IMR-90 (cell line): ENCODE measurements around the gene GGT5. TPM values are rescaled to one million over a fixed set of nuclear protein-coding genes. Genes with fewer than 3 reads are reported as not detected.

ENCODE experiments used
- ATAC-seq: fragments of 200-7000 bp; cut with Tn5 transposase; 2 replicates; pipeline ENCODE4 v1.9.1; 2020; ENCODE audit warnings: low read depth, mild to moderate bottlenecking, moderate library complexity
- BruUV-seq: library from RNA; stranded (reverse); fragments of 400-500 nt; replicated peaks from 2 replicates; lab custom pipeline; 2021; lab: Mats Ljungman, UMichigan
- CTCF ChIA-PET: fragments of 300-600 bp; formaldehyde crosslinking; extraction: SDS; loops from one replicate; lab custom pipeline; 2021; ENCODE audit warnings: antibody characterized with exemption; lab: Yijun Ruan, JAX
- POLR2A ChIA-PET: fragments of 300-600 bp; sonication (Branson Sonifier 250); formaldehyde crosslinking; loops from one replicate; lab custom pipeline; 2022; ENCODE audit warnings: antibody characterized with exemption; ENCODE audit not compliant: unreplicated experiment; lab: Charles Lee
- DNase-seq: peaks from one replicate; pipeline ENCODE4 v3.0.0; 2013
- H2AFZ ChIP-seq: replicated peaks from 2 replicates; pipeline ENCODE3; 2013; ENCODE audit warnings: low read length, mild to moderate bottlenecking; ENCODE audit not compliant: poor library complexity
- H2AK5ac ChIP-seq: 2 replicates; pipeline ENCODE4 v1.6.1; 2013; ENCODE audit warnings: low read depth, low read length, inconsistent platforms
- H2AK9ac ChIP-seq: replicated peaks from 2 replicates; pipeline ENCODE3; 2013; ENCODE audit warnings: mild to moderate bottlenecking, low read depth, low read length, moderate library complexity; ENCODE audit not compliant: poor library complexity
- H2BK120ac ChIP-seq: 2 replicates; pipeline ENCODE4 v1.6.1; 2013; ENCODE audit warnings: low read depth, low read length, inconsistent platforms
- H2BK15ac ChIP-seq: 3 replicates; pipeline ENCODE4 v1.6.1; 2013; ENCODE audit warnings: low read depth, low read length, inconsistent platforms
- H2BK20ac ChIP-seq: 2 replicates; pipeline ENCODE4 v1.6.1; 2013; ENCODE audit warnings: low read depth, mild to moderate bottlenecking, inconsistent platforms, low read length, moderate library complexity
- H2BK5ac ChIP-seq: 2 replicates; pipeline ENCODE4 v1.6.1; 2013; ENCODE audit warnings: mild to moderate bottlenecking, low read depth, low read length, inconsistent platforms; ENCODE audit not compliant: poor library complexity, severe bottlenecking
- H3K14ac ChIP-seq: replicated peaks from 2 replicates; pipeline ENCODE4 v1.6.1; 2013; ENCODE audit warnings: low read depth, low read length, inconsistent platforms
- H3K18ac ChIP-seq: 2 replicates; pipeline ENCODE4 v1.6.1; 2013; ENCODE audit warnings: low read depth, low read length, control low read depth
- H3K23ac ChIP-seq: 2 replicates; pipeline ENCODE4 v1.6.1; 2013; ENCODE audit warnings: low read depth, low read length, inconsistent platforms
- H3K27ac ChIP-seq: 2 replicates; pipeline ENCODE4 v1.5.1; 2013; ENCODE audit warnings: mild to moderate bottlenecking, control low read depth, low read length; ENCODE audit not compliant: insufficient read depth
- H3K27me3 ChIP-seq: 2 replicates; pipeline ENCODE4 v1.6.1; 2013; ENCODE audit warnings: low read length; ENCODE audit not compliant: control insufficient read depth, insufficient read depth
- H3K36me3 ChIP-seq: 2 replicates; pipeline ENCODE4 v1.6.1; 2013; ENCODE audit warnings: low read length, mixed read lengths; ENCODE audit not compliant: control insufficient read depth, insufficient read depth
- H3K4ac ChIP-seq: 2 replicates; pipeline ENCODE4 v1.6.1; 2013; ENCODE audit warnings: low read depth, low read length, inconsistent platforms
- H3K4me1 ChIP-seq: 2 replicates; pipeline ENCODE4 v1.6.1; 2013; ENCODE audit warnings: low read length, mixed read lengths; ENCODE audit not compliant: control insufficient read depth, insufficient read depth
- H3K4me2 ChIP-seq: 2 replicates; pipeline ENCODE4 v1.6.1; 2013; ENCODE audit warnings: low read depth, mild to moderate bottlenecking, control low read depth, low read length, moderate library complexity
- H3K4me3 ChIP-seq: 2 replicates; pipeline ENCODE4 v1.5.1; 2013; ENCODE audit warnings: low read depth, mild to moderate bottlenecking, control low read depth, low read length, moderate library complexity; ENCODE audit not compliant: insufficient read depth
- H3K56ac ChIP-seq: 2 replicates; pipeline ENCODE4 v1.6.1; 2013; ENCODE audit warnings: low read length, inconsistent platforms; ENCODE audit not compliant: insufficient read depth; ENCODE audit errors: extremely low read depth
- H3K79me1 ChIP-seq, 2 experiments: 2 replicates each; pipeline ENCODE4 v1.6.1; 2013; ENCODE audit warnings: low read length in 2 of 2, inconsistent platforms in 1 of 2, low read depth in 1 of 2
- H3K9ac ChIP-seq: 2 replicates; pipeline ENCODE4 v1.6.1; 2013; ENCODE audit warnings: low read depth, low read length, control low read depth
- H3K9me1 ChIP-seq: 2 replicates; pipeline ENCODE4 v1.6.1; 2013; ENCODE audit warnings: low read length, inconsistent platforms; ENCODE audit not compliant: insufficient read depth
- H3K9me3 ChIP-seq: 2 replicates; pipeline ENCODE4 v1.6.1; 2013; ENCODE audit warnings: low read length; ENCODE audit not compliant: control insufficient read depth, insufficient read depth
- H4K20me1 ChIP-seq: 2 replicates; pipeline ENCODE4 v1.6.1; 2013; ENCODE audit warnings: low read length, inconsistent platforms; ENCODE audit not compliant: insufficient read depth
- H4K5ac ChIP-seq: 2 replicates; pipeline ENCODE4 v1.6.1; 2013; ENCODE audit warnings: mild to moderate bottlenecking, low read depth, low read length, control low read depth
- H4K8ac ChIP-seq, 2 experiments: 2 replicates each; pipeline ENCODE4 v1.6.1; 2013; ENCODE audit warnings: low read depth in 2 of 2, low read length in 2 of 2, control low read depth in 1 of 2, inconsistent platforms in 1 of 2
- H4K91ac ChIP-seq: 2 replicates; pipeline ENCODE4 v1.6.1; 2013; ENCODE audit warnings: low read depth, low read length, inconsistent platforms; ENCODE audit not compliant: insufficient read depth
- BHLHE40 ChIP-seq: fragments of 150-350 bp; IDR thresholded peaks from 2 replicates; pipeline ENCODE4 v1.6.1; 2016; ENCODE audit warnings: mild to moderate bottlenecking, low read depth, low read length
- CEBPB ChIP-seq: IDR thresholded peaks from 2 replicates; pipeline ENCODE4 v1.6.1; 2012; ENCODE audit warnings: low read depth, low read length, improper control_type of control experiment
- CHD1 ChIP-seq: IDR thresholded peaks from 2 replicates; pipeline ENCODE4 v1.6.1; 2012; ENCODE audit warnings: low read depth, low read length, improper control_type of control experiment
- CTCF ChIP-seq: conservative IDR thresholded peaks from 2 replicates; pipeline ENCODE4 v1.5.1; 2012; ENCODE audit warnings: mild to moderate bottlenecking, low read depth, low read length, improper control_type of control experiment
- FOS ChIP-seq: fragments of 150-350 bp; IDR thresholded peaks from 2 replicates; pipeline ENCODE4 v1.6.1; 2016; ENCODE audit warnings: low read depth, low read length
- MAZ ChIP-seq: IDR thresholded peaks from 2 replicates; pipeline ENCODE4 v1.6.1; 2012; ENCODE audit warnings: low read depth, mild to moderate bottlenecking, low read length, improper control_type of control experiment, moderate library complexity, borderline replicate concordance
- MXI1 ChIP-seq: IDR thresholded peaks from 2 replicates; pipeline ENCODE4 v1.6.1; 2012; ENCODE audit warnings: low read depth, mild to moderate bottlenecking, low read length, moderate library complexity, borderline replicate concordance
- POLR2A ChIP-seq: IDR thresholded peaks from 2 replicates; pipeline ENCODE4 v1.6.1; 2012; ENCODE audit warnings: mild to moderate bottlenecking, low read depth, low read length
- RAD21 ChIP-seq: IDR thresholded peaks from 2 replicates; pipeline ENCODE4 v1.6.1; 2012; ENCODE audit warnings: low read length, improper control_type of control experiment
- RCOR1 ChIP-seq: IDR thresholded peaks from 2 replicates; pipeline ENCODE4 v1.6.1; 2012; ENCODE audit warnings: mild to moderate bottlenecking, low read length, improper control_type of control experiment; ENCODE audit not compliant: insufficient replicate concordance
- RFX5 ChIP-seq: IDR thresholded peaks from 2 replicates; pipeline ENCODE4 v1.8.0; 2012; ENCODE audit warnings: low read depth, mild to moderate bottlenecking, low read length, moderate library complexity
- SMC3 ChIP-seq: fragments of 150-350 bp; IDR thresholded peaks from 2 replicates; pipeline ENCODE4 v1.6.1; 2016; ENCODE audit warnings: low read depth, mild to moderate bottlenecking, antibody characterized with exemption, low read length, moderate library complexity
- USF2 ChIP-seq: fragments of 150-350 bp; IDR thresholded peaks from 2 replicates; pipeline ENCODE4 v1.6.1; 2017; ENCODE audit warnings: mild to moderate bottlenecking, antibody characterized with exemption, low read length, low read depth
- WGBS, 2 experiments: methylation state at CpG; one replicate each; pipeline versions ENCODE4 v1.1.5 to v1.1.7; 2013; ENCODE audit warnings: missing lambda C conversion rate in 2 of 2; ENCODE audit not compliant: insufficient read length in 1 of 2; ENCODE audit errors: extremely low coverage in 2 of 2; 5-methylcytosine and 5-hydroxymethylcytosine counted together
- dilution Hi-C: fragments of 300-500 bp; cut with HindIII; formaldehyde crosslinking; loops from one replicate; pipeline ENCODE4 v1.14.3; 2018; ENCODE audit warnings: low sequenced_read_pairs; ENCODE audit not compliant: unreplicated experiment
- in situ Hi-C: fragments of 300-500 bp; cut with MboI; formaldehyde crosslinking; loops from 3 replicates; pipeline ENCODE4 v1.14.3; 2019; ENCODE audit warnings: low sequenced_read_pairs, inconsistent platforms, mixed read lengths
- intact Hi-C: fragments of 100-400 bp; cut with micrococcal nuclease; formaldehyde crosslinking; loops from 2 replicates; pipeline ENCODE4 v1.10.0; 2022
- polyA plus RNA-seq, 3 experiments: library from polyadenylated mRNA; depleted of rRNA; stranded (reverse); fragments of >200 nt; gene quantifications; 2 replicates each; pipeline ENCODE4 v1.2.3, GENCODE V29; 2012; ENCODE audit warnings: low replicate concordance in 1 of 3
- total RNA-seq: library from RNA; depleted of rRNA; stranded (reverse); fragments of >200 nt; gene quantifications from 2 replicates; pipeline ENCODE4 v1.2.3, GENCODE V29; 2012
- TF ChIP-seq, protein P1 (sequence below): fragments of 150-350 bp; IDR thresholded peaks from 2 replicates; pipeline ENCODE4 v1.6.1; 2016; ENCODE audit warnings: low read depth, mild to moderate bottlenecking, low read length, moderate library complexity, borderline replicate concordance

The GGT5 gene
- total and polyA plus RNA-seq, 2 of the 4 experiments (the other 2 are of a cell fraction) = 0.18 to 5.8 TPM

GRCh38 chr22:24224468-24224867 lies 20.4 kb downstream of the GGT5 start:
- H2AFZ ChIP-seq = no peak overlapping the region
- in situ Hi-C loops (no loop called here), dilution Hi-C loops (no loop called here), intact Hi-C loops (no loop called here)
- no peak overlapping the region for H2BK5ac ChIP-seq
- BruUV-seq = no TSS peak
- POLR2A ChIA-PET = no interaction called here
- no peak overlapping the region; the same call in 2 of the 3 replicates for H2BK15ac ChIP-seq
- no peak overlapping the region for H3K56ac ChIP-seq
- H2AK9ac ChIP-seq = no peak overlapping the region
- no peak overlapping the region for H3K4me2 ChIP-seq
- no peak for DNase-seq
- no peak overlapping the region for H2BK20ac ChIP-seq
- TF ChIP-seq SMC3 (no peak), MXI1 (no peak), CHD1 (no peak), POLR2A (no peak), FOS (no peak), RAD21 (no peak), MAZ (no peak), USF2 (no peak), CEBPB (no peak), RCOR1 (no peak), RFX5 (no peak), CTCF (no peak), BHLHE40 (no peak)
- TF ChIP-seq, protein P1, sequence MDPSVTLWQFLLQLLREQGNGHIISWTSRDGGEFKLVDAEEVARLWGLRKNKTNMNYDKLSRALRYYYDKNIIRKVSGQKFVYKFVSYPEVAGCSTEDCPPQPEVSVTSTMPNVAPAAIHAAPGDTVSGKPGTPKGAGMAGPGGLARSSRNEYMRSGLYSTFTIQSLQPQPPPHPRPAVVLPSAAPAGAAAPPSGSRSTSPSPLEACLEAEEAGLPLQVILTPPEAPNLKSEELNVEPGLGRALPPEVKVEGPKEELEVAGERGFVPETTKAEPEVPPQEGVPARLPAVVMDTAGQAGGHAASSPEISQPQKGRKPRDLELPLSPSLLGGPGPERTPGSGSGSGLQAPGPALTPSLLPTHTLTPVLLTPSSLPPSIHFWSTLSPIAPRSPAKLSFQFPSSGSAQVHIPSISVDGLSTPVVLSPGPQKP = no peak
- no peak overlapping the region for H3K14ac ChIP-seq
- no peaks in the 10 kb centered on the region for H3K79me1 ChIP-seq
- H2AK5ac ChIP-seq = no peak overlapping the region
- no peak overlapping the region for H3K23ac ChIP-seq
- H3K18ac ChIP-seq = no peak overlapping the region
- no peak overlapping the region for H3K4me3 ChIP-seq
- H4K20me1 ChIP-seq = no peaks in the 10 kb centered on the region
- H3K9me1 ChIP-seq = no peaks in the 10 kb centered on the region
- peaks cover 6% of the 10 kb centered on the region; the same call in 1 of the 2 replicates for H3K36me3 ChIP-seq
- H4K8ac ChIP-seq = no peak overlapping the region
- no peak for ATAC-seq
- H4K5ac ChIP-seq = no peak overlapping the region
- WGBS, 2 experiments = no CpG with 5 or more reads among the region's 1 CpG
- H4K91ac ChIP-seq = no peak overlapping the region
- H3K27ac ChIP-seq = no peak overlapping the region
- CTCF ChIA-PET = no interaction called here
- no peak overlapping the region for H3K9ac ChIP-seq
- H3K27me3 ChIP-seq = no peaks in the 10 kb centered on the region
- no peak overlapping the region for H2BK120ac ChIP-seq
- peaks cover 6% of the 10 kb centered on the region for H3K9me3 ChIP-seq
- no peak overlapping the region for H3K4ac ChIP-seq
- H3K4me1 ChIP-seq = no peaks in the 10 kb centered on the region
